Left lung (tissue), 10 donors: ENCODE measurements around the gene SERPIND1. TPM values are rescaled to one million over a fixed set of nuclear protein-coding genes. Genes with fewer than 3 reads are reported as not detected.
"Not testable (repeated sequence)": the region's sequence is repeated elsewhere in the genome, so short reads cannot be mapped to it uniquely, and the experiment has no call there.

ENCODE experiments used
- ATAC-seq: fragments of 200-7000 bp; cut with Tn5 transposase; one replicate; pipeline ENCODE4 v1.9.1; 2020; ENCODE audit warnings: moderate library complexity
- DNase-seq, 4 donors: peaks; one replicate each; pipeline ENCODE4 v3.0.0-alpha.2; 2013 to 2020
- H3K27ac ChIP-seq, 2 donors: fragments of 200-600 bp; sonication (generic) in 1 of 2; one replicate each; pipeline versions ENCODE4 v1.5.0 to v1.8.0; 2020 to 2021
- H3K27me3 ChIP-seq, 2 donors: fragments of 200-600 bp; sonication (generic) in 1 of 2; one replicate each; pipeline versions ENCODE4 v1.5.0 to v1.8.0; 2020 to 2021
- H3K36me3 ChIP-seq, 2 donors: fragments of 200-600 bp; sonication (generic) in 1 of 2; one replicate each; pipeline versions ENCODE4 v1.5.0 to v1.8.0; 2020 to 2021
- H3K4me1 ChIP-seq, 2 donors: fragments of 200-600 bp; one replicate each; pipeline ENCODE4 v1.8.0; 2021
- H3K4me3 ChIP-seq, 2 donors: fragments of 200-600 bp; sonication (generic) in 1 of 2; one replicate each; pipeline versions ENCODE4 v1.5.0 to v1.8.0; 2020 to 2021; ENCODE audit warnings: mild to moderate bottlenecking in 1 of 2
- H3K9me3 ChIP-seq, 2 donors: fragments of 200-600 bp; sonication (generic) in 1 of 2; one replicate each; pipeline versions ENCODE4 v1.5.0 to v1.8.0; 2020 to 2021
- intact Hi-C, 2 donors: fragments of 100-400 bp; cut with DNase I; formaldehyde crosslinking; loops; one replicate each; pipeline versions ENCODE4 v1.11.2 to v1.14.2; 2022
- polyA plus RNA-seq, 6 donors: library from polyadenylated mRNA; unstranded; fragments of 120-200 nt; gene quantifications; one replicate each; pipeline ENCODE4 v1.2.1, GENCODE V29; 2013; ENCODE audit not compliant: insufficient read length in 6 of 6
- total RNA-seq, 2 donors: library from RNA; stranded (reverse); fragmentation: NEBNext Ultra II Directional; extraction: Animal tissue kit (Norgen Biotek cat#: 25700); gene quantifications; one replicate each; pipeline ENCODE4 v1.2.1, GENCODE V29; 2021
- TF ChIP-seq, protein P1 (sequence below), 2 donors: fragments of 200-600 bp; sonication (generic) in 1 of 2; IDR thresholded peaks; one replicate each; pipeline versions ENCODE4 v1.5.0 to v1.8.0; 2021; ENCODE audit warnings: antibody characterized with exemption in 2 of 2
- donor health status: DM: no; HTN: yes; CAD: no.
- donor health status: DM: no; HTN: no; CAD: no.

Gene SERPIND1
- total and polyA plus RNA-seq, 8 donors = 0.13 to 3.5 (median 0.40) TPM; not detected in 1

DNA sequence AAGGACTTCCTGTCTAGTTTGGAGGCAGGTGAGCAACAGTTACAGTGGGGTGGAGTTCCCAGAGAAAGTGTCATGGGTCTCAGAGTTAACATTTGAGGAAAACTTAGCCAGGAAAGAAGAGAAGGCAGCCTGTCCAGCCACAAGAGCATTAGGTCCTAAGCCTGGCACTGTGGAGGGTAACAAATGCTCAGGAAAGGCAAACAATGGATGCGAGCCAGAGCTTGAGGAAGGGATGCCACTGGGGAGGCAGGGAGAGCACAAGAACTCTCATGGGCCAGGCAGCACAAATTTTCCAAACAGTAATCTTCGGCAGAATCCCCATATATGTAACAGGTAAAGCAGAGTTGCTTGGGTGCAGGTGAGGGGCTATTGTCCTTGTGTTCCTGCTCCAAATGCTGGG lies 8.0 kb upstream of the SERPIND1 start:
- Histone ChIP-seq H3K36me3 (peaks cover 7 to 58% of the 10 kb centered on the region in 2 donors), H3K9me3 (no peaks in the 10 kb centered on the region), H3K4me3 (no peak overlapping the region), H3K27me3 (no peaks in the 10 kb centered on the region), H3K27ac (no peak overlapping the region), H3K4me1 (no peaks in the 10 kb centered on the region)
- TF ChIP-seq, protein P1, sequence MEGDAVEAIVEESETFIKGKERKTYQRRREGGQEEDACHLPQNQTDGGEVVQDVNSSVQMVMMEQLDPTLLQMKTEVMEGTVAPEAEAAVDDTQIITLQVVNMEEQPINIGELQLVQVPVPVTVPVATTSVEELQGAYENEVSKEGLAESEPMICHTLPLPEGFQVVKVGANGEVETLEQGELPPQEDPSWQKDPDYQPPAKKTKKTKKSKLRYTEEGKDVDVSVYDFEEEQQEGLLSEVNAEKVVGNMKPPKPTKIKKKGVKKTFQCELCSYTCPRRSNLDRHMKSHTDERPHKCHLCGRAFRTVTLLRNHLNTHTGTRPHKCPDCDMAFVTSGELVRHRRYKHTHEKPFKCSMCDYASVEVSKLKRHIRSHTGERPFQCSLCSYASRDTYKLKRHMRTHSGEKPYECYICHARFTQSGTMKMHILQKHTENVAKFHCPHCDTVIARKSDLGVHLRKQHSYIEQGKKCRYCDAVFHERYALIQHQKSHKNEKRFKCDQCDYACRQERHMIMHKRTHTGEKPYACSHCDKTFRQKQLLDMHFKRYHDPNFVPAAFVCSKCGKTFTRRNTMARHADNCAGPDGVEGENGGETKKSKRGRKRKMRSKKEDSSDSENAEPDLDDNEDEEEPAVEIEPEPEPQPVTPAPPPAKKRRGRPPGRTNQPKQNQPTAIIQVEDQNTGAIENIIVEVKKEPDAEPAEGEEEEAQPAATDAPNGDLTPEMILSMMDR (IDR thresholded peaks at IDR 0.05) = no peak
- intact Hi-C loops = no loop called here
- ATAC-seq (peak; percentile 38), DNase-seq (no peak)

DNA sequence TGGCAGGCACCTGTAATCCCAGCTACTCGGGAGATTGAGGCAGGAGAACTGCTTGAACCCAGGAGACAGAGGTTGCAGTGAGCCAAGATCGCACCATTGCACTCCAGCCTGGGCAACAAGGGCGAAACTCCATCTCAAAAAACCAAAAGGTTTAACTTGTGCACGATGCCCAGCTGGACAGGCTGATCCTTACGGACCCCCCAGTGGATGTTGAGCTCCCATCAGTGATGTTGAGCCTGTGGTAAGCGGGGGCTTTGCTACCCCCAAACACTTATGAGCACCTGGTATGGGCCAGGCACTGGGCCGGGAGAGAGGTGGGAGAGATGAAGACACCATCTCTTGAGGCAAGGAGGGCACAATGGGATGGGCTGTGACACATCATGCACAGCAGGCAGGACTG lies 7.4 kb upstream of the SERPIND1 start:
- H3K27me3 ChIP-seq = no peaks in the 10 kb centered on the region
- H3K36me3 ChIP-seq = peaks cover 6 to 52% of the 10 kb centered on the region in 2 donors
- TF ChIP-seq, protein P1 (IDR thresholded peaks at IDR 0.05) = no peak
- H3K4me1 ChIP-seq = no peaks in the 10 kb centered on the region
- DNase-seq = no peak
- H3K9me3 ChIP-seq = no peaks in the 10 kb centered on the region
- no peak for ATAC-seq
- H3K4me3 ChIP-seq = no peak overlapping the region
- intact Hi-C loops = no loop called here
- no peak overlapping the region for H3K27ac ChIP-seq

DNA sequence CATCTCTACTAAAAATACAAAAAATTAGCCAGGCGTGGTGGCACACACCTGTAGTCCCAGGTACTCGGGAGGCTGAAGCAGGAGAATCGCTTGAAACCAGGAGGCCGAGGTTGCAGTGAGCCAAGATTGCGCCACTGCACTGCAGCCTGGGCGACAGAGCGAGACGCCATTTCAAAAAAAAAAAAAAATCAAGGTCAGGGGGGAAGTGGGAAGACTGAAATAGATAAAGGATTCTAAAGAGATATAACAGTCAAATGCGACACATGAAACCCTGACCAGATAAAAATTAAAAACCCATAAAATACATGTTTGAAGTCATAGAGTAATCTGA lies 4.5 kb upstream of the SERPIND1 start:
- intact Hi-C loops, ATAC-seq, H3K27ac ChIP-seq, H3K27me3 ChIP-seq, H3K4me3 ChIP-seq, DNase-seq, H3K4me1 ChIP-seq, H3K9me3 ChIP-seq: not testable (repeated sequence)
- peaks cover 0 to 32% of the 10 kb centered on the region in 2 donors for H3K36me3 ChIP-seq

DNA sequence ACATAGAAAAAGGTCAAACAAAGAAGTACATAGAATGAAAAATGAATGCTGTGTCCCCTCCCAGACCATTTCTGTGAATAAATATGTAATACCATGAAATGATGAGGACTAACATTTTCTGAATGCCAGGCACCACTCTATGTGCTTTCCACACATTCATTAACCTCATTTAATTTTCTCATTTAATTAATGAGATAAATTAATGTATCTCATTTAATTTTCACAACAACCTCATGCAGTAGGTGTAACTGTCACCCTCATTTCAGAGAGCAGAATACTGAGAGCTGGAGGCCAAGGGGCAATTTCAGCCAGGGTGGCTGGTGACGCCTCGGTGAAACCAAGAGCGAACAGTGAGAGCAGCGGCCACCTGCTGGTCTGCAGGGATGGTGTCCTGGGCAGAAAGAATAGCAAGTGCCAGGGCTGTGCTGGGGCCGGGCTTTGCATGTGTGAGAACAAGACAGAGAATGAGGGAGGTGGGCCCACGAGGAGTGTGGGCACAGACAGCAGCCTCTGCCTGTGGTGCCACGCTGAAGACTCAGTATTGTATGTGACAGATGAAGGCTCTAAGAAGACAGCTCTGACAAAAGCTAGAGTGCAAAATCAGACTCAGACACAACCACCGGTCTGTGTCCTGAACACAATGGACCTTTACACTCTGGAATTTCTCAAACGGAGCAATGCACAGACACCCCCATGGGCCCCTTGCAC lies 1.8 kb upstream of the SERPIND1 start:
- TF ChIP-seq, protein P1 (IDR thresholded peaks at IDR 0.05) = no peak
- Histone ChIP-seq H3K9me3 (no peaks in the 10 kb centered on the region), H3K27me3 (no peaks in the 10 kb centered on the region), H3K36me3 (peaks cover 0 to 9% of the 10 kb centered on the region in 2 donors), H3K27ac (no peak overlapping the region), H3K4me1 (no peaks in the 10 kb centered on the region), H3K4me3 (no peak overlapping the region)
- intact Hi-C loops = no loop called here
- no peak for DNase-seq
- no peak for ATAC-seq

DNA sequence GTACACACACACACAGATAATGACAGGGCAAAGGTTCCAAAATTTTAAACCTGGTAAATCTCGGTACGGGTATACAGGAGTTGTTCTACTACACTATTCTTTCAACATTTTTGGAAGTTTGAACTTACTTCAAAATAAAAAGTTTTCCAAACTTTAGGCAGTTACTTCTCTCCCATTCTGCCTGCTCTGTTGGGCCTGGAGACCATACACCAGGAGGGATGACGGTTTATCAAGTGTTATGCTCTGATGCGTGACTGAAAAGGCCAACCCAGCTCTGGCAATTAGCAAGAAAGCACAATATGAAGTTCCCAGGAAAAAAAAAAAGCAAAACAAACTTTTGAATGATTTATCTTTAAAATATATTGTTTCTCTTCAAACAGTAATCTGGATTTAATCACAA lies 969 bp downstream of the SERPIND1 start:
- Histone ChIP-seq H3K27ac (no peak overlapping the region), H3K4me3 (no peak overlapping the region), H3K27me3 (no peaks in the 10 kb centered on the region), H3K36me3 (peaks cover 0 to 22% of the 10 kb centered on the region in 2 donors), H3K4me1 (peaks cover 7 to 11% of the 10 kb centered on the region in 2 donors), H3K9me3 (no peaks in the 10 kb centered on the region)
- DNase-seq (no peak), ATAC-seq (no peak)
- TF ChIP-seq, protein P1 (IDR thresholded peaks at IDR 0.05) = no peak
- intact Hi-C loops = no loop called here
